ENCODE data around the gene COX20.

DNA sequence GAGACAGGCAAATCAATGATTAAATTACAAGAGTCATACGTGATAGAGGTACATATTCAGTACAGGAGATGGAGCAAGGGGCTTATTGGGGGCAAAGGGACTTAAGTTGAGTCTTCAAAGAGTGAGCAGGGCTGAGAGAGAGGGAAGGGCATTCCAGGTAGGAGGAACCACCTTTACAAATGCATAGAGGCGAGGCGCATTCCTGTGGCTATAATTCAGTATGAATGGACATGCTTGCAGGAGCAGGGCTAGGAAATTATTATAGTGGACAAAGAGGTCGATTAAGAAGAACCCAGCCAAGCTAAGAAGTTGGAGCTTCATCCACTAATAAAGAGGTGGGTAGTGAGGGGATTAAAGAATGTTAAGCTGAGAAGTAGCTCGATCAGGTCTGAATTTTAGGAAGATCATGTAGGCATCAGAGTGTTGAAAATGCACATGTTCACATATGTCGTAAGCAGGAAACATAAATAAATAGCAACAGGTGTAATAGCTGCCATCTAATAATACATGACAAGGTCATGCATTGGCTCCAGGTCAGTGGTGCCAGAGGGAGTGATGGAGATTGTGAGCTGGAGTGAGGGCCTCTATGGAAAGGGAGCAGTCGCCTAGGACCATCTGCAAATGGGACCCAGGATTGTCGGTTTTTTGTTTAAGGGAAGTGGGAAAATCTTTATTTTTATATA, 40.9 kb downstream of the COX20 start:
- TF ChIP-seq CTCF (optimal IDR thresholded peaks at IDR 0.05 in 1 of 3, IDR thresholded peaks at IDR 0.05 in 1 of 3, conservative IDR thresholded peaks at IDR 0.05 in 1 of 3; ENCODE audit: extremely low read depth in 1 of 3, insufficient read depth in 2 of 3, low read length in 3 of 3) (no peak), EZH2 (IDR thresholded peaks at IDR 0.05; ENCODE audit: low read length) (no peak)

All from keratinocyte (primary cell).